Hematopoietic multipotent progenitor cell treated with erythropoietin and hydrocortisone succinate and interleukin-3 and kit ligand, for 15 days (in vitro differentiated cells): ENCODE data around the gene SLC25A51.
"Not testable (repeated sequence)": the region's sequence is repeated elsewhere in the genome, so short reads cannot be mapped to it uniquely, and the experiment has no call there.

Source experiments
- DNase-seq: peaks from one replicate; pipeline ENCODE4 v3.0.0-alpha.2; 2015; ENCODE audit warnings: low spot score

The SLC25A51 gene

GRCh38 chr9:37919246-37919955 lies 15.5 kb upstream of the SLC25A51 start:
- no peak for DNase-seq

DNA sequence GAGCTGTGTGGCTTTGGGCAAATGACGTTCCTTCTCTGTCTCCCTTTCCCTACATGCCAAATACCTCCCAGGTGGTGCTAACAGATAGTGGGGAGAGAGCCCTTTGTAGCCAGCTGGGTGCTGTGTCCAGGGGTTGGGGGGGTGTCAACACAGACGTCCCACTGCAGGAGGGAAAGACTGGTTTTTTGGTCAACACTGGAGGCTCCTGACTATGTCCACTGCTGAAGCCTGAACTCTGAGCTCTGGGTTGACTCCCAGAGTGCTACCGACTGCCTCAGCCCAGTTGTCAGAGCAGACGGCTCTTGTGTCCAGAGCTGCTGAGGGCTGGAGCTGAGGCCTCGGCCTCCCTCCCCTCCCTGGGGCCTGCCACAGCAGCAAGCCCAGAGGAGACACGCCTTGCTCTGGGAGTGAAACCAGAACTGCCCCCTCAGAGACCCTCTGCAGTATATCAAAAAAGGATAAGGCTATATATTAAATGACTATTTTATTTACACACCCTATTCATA lies 14.8 kb upstream of the SLC25A51 start:
- DNase-seq = no peak

DNA sequence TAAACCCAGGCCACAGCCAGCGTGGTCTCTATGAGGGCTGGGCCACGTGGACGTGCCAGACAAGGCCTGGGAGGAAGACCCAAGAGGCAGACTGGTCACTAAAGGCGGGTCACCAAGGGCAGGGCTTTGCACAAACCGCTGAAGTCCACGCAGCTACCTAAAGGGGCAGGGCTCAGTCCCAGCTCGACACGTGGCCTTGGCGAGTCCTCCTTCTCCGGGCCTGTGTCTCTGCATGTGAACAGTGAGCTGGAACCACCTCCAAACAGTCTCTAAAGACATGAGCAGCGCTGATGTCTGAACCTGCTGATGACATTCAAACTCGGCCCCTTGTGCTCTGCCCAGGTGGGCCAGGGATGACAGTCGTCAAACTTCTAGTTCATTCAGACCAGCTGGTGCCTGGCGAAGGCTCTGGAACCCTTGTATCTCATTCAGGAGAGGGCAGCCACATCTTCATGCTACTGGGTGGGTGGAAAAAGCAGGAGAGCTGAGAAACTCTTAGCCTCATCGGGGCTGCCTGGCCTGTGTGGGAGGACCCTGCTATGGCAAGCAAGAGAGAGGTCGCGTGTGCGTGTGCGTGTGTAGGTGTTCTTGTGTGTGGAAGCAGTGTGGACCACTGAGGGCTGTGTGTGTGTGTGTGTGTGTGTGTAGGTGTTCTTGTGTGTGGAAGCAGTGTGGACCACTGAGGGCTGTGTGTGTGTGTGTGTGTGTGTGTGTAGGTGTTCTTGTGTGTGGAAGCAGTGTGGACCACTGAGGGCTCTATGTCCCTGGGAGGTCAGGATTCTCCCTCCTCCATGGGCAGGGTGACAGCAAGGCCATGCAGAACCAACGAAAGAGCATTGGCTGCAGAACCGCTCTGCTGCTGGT lies 14.1 kb upstream of the SLC25A51 start:
- DNase-seq = no peak

DNA sequence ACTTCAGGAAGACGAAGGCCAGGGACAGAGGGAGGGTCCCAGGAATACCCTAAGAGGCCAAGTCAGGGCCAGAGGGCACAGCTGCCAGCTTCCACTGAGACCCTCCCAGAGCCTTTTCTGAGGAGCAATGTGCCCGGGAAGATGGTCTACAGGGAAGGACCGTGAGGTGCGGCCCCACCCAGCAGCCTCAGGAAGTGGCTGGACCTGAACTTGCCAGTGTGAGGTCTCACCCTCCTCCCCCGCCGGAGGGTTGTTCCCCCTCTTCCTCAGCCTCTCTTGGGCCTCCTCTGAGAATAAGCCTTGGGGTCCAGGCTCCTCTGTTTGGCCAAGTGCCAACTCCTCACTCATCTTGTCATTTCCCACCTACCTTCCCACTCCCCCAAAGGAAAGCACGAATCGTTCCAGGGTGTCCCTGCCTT lies 13.4 kb upstream of the SLC25A51 start:
- no peak for DNase-seq

DNA sequence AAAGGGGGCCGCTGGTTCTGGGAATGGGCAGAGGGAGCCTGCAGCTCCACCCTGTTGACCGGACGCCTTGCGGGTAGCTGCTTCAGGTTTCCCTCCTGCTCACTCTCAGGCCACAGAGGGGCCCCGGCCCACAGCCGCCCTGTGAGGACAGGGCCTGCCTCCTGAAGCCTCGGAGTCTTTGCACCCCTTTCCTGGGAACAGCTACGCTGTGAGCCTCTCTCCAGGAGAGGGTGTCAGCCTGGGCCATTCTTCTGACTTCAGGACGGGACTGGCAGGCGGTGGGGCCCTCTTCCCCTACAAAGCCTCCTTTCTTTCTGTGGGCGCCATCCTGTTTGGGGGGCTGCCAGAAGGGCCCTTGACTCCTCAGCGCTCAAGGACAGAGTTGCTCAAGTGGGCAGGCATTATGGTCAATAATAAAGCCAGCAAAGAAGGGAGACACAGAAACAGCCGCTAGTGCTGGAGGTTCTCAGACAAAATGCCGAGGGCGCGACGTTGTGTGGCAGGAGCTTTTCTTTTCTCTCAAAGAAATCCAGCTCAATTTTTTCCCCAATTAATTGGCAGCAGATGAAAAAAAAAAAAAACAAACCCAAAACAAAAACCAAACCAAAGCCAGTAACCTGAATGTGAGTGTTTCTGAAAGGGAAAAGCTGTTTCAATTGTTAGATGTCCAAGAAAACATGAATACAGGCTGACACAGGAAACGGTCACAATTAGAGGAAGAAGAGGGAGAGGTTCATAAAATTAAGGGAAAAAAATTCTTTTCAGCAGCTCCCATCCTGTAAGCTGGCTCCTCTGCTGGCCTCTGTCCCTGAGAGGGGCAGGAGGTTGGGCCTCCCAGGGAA lies 12.8 kb upstream of the SLC25A51 start:
- DNase-seq = no peak

- no peak for DNase-seq
Measured at GRCh38 chr9:37915911-37916470, 12.1 kb upstream of the SLC25A51 start.

DNA sequence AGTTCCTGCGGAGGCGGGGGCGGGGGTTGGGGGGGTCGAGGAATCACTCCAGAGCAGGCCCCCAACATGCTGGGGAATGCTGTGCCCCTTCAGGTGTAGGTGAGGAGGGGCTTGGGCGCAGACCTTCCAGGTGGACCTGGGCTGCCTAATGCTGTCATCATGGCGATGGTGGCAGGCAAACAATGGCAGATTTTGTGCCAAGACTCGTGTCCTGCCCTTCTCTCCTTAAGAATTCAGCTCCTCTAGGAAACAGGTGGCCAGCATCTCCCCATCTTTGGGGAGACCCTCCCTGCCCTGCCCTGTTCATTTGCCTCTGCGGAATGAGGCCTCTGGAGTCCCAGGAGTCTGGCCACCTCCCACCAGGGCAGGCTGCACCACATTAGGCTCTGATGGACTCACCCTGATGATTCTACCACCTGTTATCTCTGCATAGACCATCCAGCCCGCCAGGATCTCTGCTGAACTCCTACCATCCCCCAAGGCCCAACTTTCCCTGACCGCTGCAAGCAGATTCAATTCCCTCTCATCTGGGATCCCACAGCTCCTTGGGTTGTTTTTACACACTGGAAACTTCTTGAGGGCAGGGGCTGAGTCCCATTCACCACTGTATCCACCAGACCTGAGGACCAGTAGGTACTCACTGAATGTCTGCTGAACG lies 10.9 kb upstream of the SLC25A51 start:
- no peak for DNase-seq

DNA sequence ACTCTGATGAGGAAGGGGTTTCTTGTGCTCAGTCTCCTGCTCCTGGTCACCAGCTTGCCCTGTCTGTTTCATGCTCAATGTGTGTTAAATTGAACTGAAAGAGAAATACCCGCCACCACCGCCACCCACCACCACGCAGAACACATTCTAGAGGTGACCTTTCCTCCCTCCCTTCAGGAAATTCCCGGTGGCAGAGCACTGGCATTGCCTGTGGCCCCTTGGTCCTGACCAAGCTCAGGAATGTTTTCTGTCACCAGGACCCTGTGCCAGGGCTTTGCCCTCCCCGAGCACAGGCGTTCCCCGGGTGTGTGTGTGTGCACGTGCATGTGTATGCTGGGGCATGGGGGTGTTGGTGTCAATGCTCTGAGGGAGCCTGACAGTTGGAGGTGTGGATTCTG lies 10.2 kb upstream of the SLC25A51 start:
- no peak for DNase-seq

DNA sequence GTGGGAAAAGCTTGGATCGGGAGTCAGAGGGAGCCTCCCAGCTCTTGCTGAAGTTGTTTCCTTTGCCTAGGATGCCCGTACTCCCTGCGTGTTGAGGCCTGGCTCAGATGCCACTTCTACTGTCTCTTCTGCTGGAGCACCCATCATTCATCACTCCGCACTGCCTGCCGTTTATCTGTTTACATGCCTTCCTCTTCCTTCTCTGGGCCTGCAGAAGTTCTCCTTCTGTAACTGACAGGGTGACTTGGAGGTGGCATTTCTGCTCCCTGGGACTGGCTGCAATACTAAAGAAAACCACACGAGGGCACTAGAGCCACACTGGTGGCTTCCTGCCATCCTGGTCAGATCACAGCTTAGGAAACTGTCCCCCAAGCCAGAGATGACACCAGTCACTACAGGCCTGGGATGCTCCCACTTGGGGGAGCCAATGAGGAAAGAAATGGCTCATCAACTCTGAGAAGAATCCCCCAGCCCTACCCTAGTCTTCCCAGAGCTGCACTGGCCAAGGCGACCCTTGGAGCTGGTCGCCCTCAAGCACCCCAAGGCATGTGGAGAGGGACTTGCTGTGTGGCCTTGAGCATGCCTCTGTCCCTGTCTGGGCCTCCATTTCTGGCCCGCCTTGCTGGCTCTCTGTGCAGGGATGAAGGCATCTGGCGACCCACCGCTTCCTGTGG lies 9.7 kb upstream of the SLC25A51 start:
- peak; percentile 86 for DNase-seq

- no peak for DNase-seq
Measured at GRCh38 chr9:37911271-37911681, 7.3 kb upstream of the SLC25A51 start.

GRCh38 chr9:37910271-37910670 lies 6.3 kb upstream of the SLC25A51 start:
- no peak for DNase-seq

GRCh38 chr9:37909836-37910235 lies 5.9 kb upstream of the SLC25A51 start:
- DNase-seq = not testable (repeated sequence)

DNA sequence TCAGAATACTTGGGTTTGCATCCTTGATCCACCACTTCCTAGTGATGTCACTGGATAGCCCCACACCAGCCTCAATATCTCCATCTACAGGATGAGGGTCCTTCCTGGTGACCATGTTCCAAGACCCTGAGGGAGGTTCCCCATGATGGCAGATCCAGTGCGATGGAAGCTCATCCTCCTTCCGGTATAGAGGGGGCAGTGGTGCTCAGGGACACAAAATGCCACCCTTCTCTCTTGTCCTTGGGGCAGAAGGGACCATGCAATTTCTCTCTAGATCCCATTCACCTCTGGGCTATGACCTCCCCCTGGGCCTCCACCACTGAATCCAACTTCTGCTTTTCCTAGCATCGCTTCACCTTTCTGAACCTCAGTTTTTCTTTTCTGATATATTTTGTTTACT lies 5.4 kb upstream of the SLC25A51 start:
- DNase-seq = no peak

GRCh38 chr9:37908698-37909186 lies 4.8 kb upstream of the SLC25A51 start:
- DNase-seq = no peak

DNA sequence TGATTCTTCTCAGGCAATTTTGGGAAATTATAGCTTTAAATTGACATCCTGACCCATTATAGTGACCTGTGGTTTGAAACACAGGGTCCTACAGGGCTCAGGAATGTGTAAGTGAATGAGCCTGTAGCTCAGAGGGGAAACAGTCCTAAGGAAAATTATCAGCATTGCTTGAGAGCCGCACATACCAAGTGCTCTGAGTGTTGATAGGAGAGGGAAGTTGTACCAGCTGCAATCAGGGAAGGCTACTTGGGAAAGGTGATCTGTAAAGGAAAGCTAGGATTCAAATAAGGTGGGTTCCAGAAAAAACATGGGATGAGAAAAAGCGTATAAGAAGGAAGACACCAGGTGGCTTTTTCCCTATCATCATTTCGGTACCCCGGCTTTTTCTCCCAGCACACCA lies 4.4 kb upstream of the SLC25A51 start:
- no peak for DNase-seq

DNA sequence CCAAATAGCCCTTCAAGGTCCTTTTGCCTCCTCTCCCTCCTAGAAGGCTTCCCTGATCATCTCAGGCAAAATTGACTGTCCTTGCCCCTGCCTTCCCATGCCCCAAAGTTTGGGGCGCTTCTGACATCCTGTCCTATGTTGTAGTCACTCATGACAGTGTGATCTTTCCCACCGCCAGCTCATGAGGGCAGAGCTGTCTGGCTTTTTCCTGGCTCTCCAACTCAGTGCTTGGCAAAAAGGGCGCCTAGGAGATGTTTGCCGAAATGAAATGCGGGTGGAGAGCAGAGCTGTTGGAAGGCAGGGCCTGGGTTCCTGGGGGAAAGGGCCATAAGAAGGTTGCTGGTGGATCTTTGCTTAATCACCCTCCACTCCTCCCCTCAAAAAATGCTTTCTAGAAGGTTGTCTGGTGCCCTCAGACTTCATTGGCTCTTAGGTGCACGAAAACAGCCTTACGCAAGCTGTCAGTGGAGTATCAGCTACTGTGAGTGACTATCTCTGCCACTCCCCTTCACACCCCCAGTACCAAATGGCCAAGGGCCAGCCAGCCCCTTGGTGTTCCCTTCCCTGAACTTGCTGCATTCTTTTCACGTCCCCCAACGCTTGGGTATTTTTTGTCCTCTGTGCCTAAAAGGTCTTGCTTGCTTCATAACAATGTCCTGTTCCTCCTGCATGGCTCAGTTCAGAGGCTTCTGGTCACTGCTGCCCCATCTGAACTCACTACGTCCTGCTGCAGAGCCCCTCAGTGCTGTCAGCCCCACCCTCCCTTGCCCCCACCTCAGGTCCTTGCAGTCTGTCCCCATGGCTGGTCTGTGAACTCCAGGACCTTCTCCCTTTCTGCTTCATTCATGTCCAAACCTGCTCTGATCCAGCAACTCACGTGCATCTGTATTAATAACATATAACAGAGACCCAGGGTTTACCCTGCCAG lies 2.6 kb upstream of the SLC25A51 start:
- no peak for DNase-seq

GRCh38 chr9:37905776-37906175 lies 1.8 kb upstream of the SLC25A51 start:
- DNase-seq = no peak

- DNase-seq = peak; percentile 32
Measured at GRCh38 chr9:37905131-37905505, 1.2 kb upstream of the SLC25A51 start.

GRCh38 chr9:37904445-37905130 lies 661 bp upstream of the SLC25A51 start:
- DNase-seq = no peak
